PFSK-1 (cell line): ENCODE results near the gene CD80.

Experiments
- FOXP2 ChIP-seq: optimal IDR thresholded peaks from 2 replicates; pipeline ENCODE3; 2011; ENCODE audit warnings: borderline replicate concordance, control low read depth, inconsistent platforms; ENCODE audit not compliant: insufficient read depth; ENCODE audit errors: extremely low read length, extremely low read depth
- POLR2AphosphoS5 ChIP-seq: IDR thresholded peaks from 2 replicates; pipeline ENCODE4 v1.6.1; 2012; ENCODE audit warnings: low read depth, mild to moderate bottlenecking, control low read depth, low read length, moderate library complexity
- REST ChIP-seq, 2 experiments: IDR thresholded peaks; 2 replicates each; pipeline versions ENCODE4 v1.6.1 to v1.8.0; 2011 to 2012; ENCODE audit warnings: low read depth in 2 of 2, low read length in 2 of 2, control low read depth in 1 of 2, inconsistent platforms in 1 of 2, mild to moderate bottlenecking in 1 of 2, moderate library complexity in 1 of 2; ENCODE audit not compliant: insufficient read depth in 1 of 2
- SIN3A ChIP-seq: IDR thresholded peaks from 2 replicates; pipeline ENCODE4 v1.6.1; 2012; ENCODE audit warnings: mild to moderate bottlenecking, low read length, moderate library complexity, borderline replicate concordance; ENCODE audit not compliant: insufficient read depth
- TAF1 ChIP-seq: IDR thresholded peaks from 2 replicates; pipeline ENCODE4 v1.6.1; 2012; ENCODE audit warnings: low read length, control low read depth, borderline replicate concordance; ENCODE audit not compliant: insufficient read depth

Gene CD80

GRCh38 chr3:119585208-119585607, 25.8 kb upstream of the CD80 start:
- TF ChIP-seq FOXP2 (no peak), REST (IDR thresholded peaks at IDR 0.05; ENCODE audit: insufficient read depth in 1 of 2, low read depth in 2 of 2, low read length in 2 of 2) (no peak), POLR2AphosphoS5 (no peak), SIN3A (no peak)

GRCh38 chr3:119582178-119582577, 22.8 kb upstream of the CD80 start:
- TF ChIP-seq POLR2AphosphoS5: no peak
- no peak for TF ChIP-seq REST (IDR thresholded peaks at IDR 0.05; ENCODE audit: insufficient read depth in 1 of 2, low read depth in 2 of 2, low read length in 2 of 2)
- no peak for TF ChIP-seq FOXP2
- no peak for TF ChIP-seq SIN3A
- no peak for TF ChIP-seq TAF1

- no peak for TF ChIP-seq SIN3A
- no peak for TF ChIP-seq POLR2AphosphoS5
- no peak for TF ChIP-seq TAF1
- no peak for TF ChIP-seq REST (IDR thresholded peaks at IDR 0.05; ENCODE audit: insufficient read depth in 1 of 2, low read depth in 2 of 2, low read length in 2 of 2)
- TF ChIP-seq FOXP2: no peak
These were observed 20.8 kb upstream of the CD80 start for GRCh38 chr3:119580067-119580760.

- TF ChIP-seq TAF1 (no peak), POLR2AphosphoS5 (no peak), FOXP2 (no peak), REST (IDR thresholded peaks at IDR 0.05; ENCODE audit: insufficient read depth in 1 of 2, low read depth in 2 of 2, low read length in 2 of 2) (no peak), SIN3A (no peak)
These were observed 20.1 kb upstream of the CD80 start, which contains the start of gene ADPRH for GRCh38 chr3:119579366-119580066. Gene ADPRH (plus strand): TSS chr3:119579492. CDS start chr3:119582170, 2,678 bp downstream.
